Dermis lymphatic vessel endothelial cell (primary cell): ENCODE results near the gene IFNG-AS1. TPM values are rescaled to one million over a fixed set of nuclear protein-coding genes. Genes with fewer than 3 reads are reported as not detected.

Source experiments
- total RNA-seq: library from RNA; depleted of rRNA; stranded (reverse); fragments of >200 nt; gene quantifications from 2 replicates; pipeline ENCODE4 v1.2.1, GENCODE V29; 2014

The IFNG-AS1 gene
- not detected in 2 replicates for total RNA-seq

GRCh38 chr12:67989184-67989920 lies at the start of gene IFNG-AS1:
IFNG-AS1 (plus strand) TSS chr12:67989447.

Other genes with a start within 250 kb of the IFNG-AS1 start
- gene IFNG, start 170.3 kb downstream of the IFNG-AS1 start, total RNA-seq: not detected in 2 replicates
- gene IL26, start 236.4 kb downstream of the IFNG-AS1 start, total RNA-seq: not detected in 2 replicates